DMS53 treated with DMSO at 0.1 percent for 48 hours (cell line): ENCODE data around the gene AQP12B.
"Not testable (repeated sequence)": the region's sequence is repeated elsewhere in the genome, so short reads cannot be mapped to it uniquely, and the experiment has no call there.

Source experiments
- DNase-seq: peaks from one replicate; lab custom pipeline; 2025; ENCODE audit not compliant: unreplicated experiment; lab: John Stamatoyannopoulos, UW

The AQP12B gene

DNA sequence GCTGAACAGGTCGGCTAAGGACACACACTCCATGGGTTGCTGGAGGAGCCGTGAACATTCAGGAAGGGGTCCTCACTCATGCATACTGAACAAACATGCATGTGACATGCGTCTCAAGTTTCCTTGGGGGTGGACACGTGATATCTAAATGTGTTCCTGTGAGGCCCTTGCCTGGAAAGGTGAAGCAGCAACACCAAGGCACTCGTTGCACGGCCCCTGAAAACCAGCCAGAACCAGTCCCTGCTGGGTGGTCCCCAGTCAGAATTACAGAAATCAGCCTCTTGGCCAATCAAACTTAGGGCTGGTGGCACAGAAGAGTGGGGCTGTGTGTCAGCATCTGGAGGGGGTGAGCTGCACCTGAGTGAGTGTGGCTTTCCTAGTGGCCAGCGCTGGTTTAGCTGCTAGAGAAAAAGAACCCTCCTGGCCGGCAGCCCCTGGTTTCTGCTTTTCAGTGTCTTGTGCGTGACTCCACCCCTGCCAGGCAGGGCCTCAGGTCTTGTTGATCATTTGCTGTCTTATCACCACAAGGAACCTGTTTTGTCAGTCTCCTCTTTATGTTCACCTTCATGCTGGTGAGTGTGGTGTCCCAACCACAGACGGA, 3.2 kb upstream of the AQP12B start:
- DNase-seq: no peak

DNA sequence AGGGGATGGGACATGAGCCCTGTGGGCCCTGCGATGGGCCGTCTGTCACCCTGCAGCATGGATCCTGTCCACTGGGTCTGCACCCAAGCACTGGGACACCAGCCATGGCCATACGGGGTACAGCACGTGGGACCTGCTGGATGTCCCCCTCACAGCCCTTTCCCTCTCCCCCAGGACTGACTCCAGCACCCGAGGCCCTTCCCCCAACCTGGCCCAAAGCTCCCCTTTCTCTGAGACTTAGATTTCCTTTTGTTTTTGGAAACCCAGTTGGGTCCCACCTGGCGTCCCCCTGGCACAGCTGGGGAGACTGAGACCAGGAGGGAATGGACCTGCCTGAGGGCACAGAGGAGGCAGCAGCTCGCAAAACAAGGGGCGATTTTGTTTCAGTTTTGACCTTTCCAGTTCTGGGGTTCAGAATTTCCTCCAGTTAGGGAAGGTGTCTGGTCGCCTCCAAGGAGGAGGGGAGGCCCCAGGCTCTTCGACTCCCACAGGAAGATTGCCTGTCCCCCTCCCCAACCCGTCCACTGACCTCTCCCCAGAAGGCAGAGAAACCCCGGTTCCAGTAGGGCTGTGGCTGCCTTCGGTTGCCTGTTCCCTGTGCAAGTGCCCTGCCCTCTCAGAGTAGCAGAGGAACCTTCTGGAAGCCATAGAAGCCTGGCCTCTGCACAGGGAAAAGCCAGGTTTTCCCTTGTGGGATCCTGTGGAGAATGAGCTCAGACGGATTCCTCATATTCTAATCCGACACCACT, 1.5 kb upstream of the AQP12B start:
- not testable (repeated sequence) for DNase-seq

- not testable (repeated sequence) for DNase-seq
Observed at GRCh38 chr2:240683329-240683979, 769 bp upstream of the AQP12B start.

DNA sequence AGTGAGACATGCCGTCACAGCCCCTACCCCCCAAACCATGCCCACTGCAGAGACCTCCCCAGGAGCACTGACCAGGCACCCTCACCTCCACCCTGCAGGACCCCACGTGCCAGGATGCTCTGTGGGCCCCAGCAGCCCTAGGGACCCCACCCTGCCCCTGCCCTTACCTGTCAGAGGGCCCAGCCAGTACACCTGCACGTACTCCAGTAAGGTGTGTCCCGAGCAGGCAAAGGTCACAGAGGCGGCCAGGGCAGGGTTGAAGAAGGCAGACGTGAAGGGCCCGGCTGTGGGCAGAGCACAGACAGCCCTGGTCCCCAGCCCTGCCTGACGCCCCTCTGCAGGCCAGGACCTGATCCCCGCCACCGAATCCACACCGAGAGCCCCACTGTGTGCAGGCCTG, 2.5 kb downstream of the AQP12B start:
- DNase-seq: not testable (repeated sequence)

DNA sequence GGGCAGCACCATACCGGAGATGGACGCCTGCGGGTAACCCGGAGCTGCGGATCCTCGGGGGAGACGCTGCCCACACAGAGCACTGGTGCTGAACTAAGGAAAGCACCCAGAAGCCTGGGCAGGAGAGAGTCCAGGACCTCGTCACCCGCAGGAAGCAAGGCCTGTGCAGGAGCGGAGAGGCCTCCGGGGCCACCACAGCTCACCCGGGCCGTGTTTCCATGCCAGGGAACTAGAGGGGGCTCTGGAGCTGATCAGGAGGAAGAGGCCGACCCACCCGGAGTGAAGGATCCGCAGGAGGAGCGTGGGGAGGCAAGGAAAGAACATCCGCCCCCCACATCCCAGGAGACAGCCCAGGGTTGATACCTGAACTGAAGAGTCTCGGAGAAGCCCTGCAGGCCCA, 3.8 kb downstream of the AQP12B start:
- DNase-seq: not testable (repeated sequence)

DNA sequence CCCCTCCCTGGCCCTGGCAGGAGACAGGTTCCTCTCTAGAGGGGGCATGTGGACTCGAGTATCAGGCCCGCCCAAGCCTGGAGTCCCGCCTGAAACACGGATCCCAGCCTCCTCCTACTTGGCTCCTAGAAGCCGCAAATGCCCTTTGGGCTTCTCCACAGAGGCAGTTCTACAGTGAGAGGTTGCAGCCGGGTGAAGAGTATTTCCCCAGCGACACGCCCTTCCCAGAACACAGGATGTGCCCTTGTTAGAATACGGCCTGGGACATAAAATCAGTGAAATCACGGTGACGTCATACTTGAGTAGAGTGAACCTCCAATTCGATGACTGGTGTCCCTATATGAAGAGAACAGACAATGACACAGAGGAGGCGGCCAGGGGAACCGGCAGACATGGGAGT, 4.6 kb downstream of the AQP12B start:
- not testable (repeated sequence) for DNase-seq

GRCh38 chr2:240675345-240675744, 7.3 kb downstream of the AQP12B start:
- DNase-seq: not testable (repeated sequence)

- not testable (repeated sequence) for DNase-seq
Observed at GRCh38 chr2:240674461-240675184, 8.1 kb downstream of the AQP12B start.

DNA sequence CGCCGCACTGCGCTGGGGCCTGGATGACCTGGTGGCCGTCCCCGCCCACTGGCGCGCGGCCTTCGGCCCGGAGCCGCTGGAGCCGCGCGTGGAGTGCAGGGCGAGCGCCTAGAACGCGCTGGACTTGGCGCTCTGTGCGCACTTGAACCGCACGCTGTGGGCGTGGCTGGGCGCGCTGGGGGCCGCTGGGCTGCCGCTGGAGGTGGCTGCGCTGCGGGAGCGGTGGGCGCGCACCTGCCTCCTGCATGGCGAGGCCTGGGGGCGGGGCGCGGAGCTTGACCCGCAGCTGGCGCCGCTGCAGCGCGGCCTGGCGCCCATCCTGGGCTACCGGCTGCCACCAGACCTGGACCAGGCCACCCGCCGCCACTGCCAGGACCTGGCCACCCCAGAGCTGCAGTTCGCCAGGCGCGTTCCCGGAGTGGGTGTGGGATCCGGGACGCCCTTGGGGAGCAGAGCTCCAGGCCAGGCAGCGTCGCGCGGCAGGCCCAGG, 9.9 kb downstream of the AQP12B start:
- DNase-seq: no peak

DNA sequence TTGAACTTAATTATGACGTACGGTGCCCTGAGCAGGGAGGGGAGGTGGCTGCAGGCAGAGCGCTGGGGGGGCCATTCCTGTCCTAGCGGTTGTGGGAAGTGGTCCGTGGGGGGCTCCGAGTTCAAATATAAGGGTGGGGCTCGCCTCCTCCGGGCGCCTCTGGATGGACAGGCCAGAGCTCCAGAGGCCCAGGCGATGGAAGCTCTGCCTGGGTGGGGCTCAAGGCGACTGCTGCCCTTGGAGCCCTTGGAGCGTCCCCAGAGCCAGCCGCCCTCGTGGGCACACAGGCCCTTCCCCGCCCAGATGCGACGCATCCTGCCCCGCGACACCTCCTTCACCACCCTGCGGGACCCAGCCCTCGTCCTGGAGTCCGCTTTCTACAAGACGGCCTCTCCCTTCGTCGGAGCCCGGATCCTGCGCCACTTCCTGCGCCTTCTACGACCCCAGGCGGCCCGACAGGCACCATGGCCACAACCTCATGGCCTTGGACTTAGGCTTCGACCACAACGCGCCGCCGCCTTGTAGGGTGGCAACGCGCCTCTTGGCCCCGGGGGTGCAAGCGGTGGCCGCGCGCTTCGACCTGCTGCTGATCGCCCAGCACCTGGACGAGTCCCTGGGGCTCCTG, 10.5 kb downstream of the AQP12B start:
- no peak for DNase-seq

DNA sequence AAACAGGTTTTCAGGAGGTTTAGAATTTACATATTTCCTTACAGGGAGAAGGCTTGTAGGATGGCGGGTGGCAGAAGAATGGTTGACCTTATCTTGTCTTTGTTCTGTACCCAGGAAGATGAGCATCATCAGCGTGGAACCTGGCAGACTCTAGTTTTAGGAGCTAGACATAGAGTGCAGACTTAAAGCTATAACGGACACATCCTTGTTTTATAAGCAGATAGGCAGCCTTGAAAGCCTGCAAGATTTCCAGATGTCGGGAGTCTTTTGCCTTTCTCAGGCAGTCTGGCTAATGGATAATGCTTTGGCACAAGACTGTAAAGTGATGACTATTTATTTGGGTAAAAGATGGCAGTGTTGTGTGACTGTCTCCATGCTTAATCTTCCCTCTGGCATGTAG, 11.7 kb downstream of the AQP12B start:
- DNase-seq: no peak

GRCh38 chr2:240670402-240670801, 12.3 kb downstream of the AQP12B start:
- no peak for DNase-seq

DNA sequence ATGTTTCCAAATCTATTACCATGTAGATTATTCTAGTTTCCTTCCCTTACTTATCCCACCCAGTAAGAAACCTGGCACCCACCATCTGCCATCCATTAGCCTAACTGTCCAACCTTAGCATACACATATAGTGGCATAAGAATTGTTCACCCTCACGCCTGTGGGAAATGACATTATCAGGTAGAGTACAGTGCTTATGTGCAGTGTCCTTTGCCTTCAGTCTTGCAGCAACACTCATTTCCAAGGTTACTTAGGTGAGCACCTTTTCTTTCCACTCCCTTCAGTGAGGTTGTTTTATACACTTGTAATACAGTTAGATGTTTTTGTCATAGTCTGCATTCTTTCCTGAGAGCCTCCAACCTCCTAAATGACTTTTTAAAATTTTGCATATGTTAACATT, 18.1 kb downstream of the AQP12B start:
- DNase-seq: no peak

GRCh38 chr2:240663546-240664190, 19.0 kb downstream of the AQP12B start:
- no peak for DNase-seq

DNA sequence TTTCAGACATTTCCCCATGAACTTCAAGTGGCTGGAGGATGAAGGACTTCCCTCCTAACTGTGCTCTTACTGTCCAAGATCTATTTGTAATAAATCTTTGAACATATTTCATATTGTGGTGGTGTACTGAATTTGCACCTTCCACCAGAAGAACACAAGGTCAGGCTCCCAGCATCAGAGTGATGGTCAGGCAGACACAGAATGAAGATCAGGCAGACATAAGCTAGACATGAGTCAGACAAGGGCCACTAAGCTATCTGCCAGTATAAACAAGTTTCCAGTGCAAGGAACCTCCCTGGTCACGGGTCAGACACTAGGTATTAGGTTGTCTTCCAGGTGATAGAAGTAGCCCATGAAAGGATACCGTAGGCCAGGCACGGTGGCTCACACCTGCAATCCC, 20.0 kb downstream of the AQP12B start:
- no peak for DNase-seq

DNA sequence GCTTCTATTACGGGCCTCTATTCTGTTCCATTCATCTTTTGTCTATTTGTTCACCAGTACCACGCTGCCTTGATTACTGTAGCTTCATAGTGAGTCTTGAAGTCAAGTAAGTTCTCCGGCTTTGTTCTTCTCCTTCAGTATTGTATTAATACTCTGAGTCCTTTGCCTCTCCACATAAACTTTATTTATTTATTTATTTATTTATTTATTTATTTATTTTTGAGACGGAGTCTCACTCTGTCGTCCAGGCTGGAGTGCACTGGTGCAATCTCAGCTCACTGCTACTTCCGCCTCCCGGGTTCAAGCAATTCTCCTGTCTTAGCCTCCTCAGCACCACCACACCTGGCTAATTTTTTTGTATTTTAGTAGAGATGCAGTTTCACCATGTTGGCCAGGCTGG, 22.8 kb downstream of the AQP12B start:
- not testable (repeated sequence) for DNase-seq

DNA sequence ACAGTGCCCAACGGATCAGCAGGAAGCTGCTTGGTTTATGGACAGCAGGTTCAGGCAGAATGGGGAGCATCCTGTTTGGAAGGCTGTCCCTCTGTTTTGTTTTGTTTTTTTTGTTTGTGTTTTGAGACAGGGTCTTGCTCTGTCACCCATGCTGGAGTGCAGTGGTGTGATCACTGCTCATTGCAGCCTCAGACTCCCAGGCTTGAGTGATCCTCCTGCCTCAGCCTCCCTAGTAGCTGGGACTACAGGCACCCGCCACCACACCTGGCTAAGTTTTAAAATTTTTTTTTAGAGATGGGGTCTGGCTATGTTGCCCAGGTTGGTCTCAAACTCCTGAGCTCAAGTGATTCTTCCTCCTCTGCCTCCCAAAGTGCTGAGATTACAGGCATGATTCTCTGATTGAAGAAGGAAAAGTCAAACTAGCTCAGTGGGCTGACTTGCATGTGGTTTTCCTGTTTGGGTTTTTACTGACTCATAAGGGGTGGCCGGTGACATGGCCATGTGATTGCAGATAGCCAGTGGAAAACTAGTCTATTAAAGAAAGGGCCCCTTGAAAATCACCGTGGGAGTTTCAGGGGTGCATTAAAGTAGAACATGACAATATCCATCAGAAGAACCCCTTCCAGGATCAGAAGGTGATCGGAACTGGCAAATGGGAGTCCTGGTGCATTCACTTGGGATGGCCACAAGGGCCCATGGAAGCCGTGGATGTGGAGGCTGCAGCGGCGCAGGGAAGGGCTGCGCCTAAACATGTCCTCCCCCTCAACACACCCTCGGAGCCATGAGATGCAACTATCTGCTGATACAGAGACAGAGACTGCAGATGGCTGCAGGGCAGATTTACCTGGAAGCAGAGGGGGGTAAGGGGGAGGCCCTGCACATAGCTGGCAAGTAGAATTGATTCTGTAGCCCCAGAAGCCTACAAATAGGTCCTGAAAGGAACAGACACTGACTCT, 26.5 kb downstream of the AQP12B start:
- no peak for DNase-seq

DNA sequence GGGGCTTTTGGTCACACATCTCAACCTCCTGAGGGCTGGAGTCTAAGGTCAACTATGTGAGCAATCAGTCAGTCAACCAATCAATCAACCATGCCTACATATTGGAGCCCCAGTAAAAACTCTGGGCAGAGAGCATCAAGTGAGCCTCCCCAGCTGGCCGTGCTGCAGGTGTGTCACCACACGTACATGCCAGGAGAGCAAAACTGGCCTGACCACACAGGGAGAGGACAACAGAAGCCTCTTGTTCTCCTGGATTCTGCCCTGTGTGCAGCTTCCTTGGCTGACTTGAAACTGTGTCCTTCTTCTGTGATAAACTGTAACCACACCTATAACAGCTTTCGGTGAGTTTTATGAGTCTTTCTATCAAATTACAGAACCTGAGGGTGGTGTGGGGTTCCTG, 31.5 kb downstream of the AQP12B start:
- DNase-seq: no peak

DNA sequence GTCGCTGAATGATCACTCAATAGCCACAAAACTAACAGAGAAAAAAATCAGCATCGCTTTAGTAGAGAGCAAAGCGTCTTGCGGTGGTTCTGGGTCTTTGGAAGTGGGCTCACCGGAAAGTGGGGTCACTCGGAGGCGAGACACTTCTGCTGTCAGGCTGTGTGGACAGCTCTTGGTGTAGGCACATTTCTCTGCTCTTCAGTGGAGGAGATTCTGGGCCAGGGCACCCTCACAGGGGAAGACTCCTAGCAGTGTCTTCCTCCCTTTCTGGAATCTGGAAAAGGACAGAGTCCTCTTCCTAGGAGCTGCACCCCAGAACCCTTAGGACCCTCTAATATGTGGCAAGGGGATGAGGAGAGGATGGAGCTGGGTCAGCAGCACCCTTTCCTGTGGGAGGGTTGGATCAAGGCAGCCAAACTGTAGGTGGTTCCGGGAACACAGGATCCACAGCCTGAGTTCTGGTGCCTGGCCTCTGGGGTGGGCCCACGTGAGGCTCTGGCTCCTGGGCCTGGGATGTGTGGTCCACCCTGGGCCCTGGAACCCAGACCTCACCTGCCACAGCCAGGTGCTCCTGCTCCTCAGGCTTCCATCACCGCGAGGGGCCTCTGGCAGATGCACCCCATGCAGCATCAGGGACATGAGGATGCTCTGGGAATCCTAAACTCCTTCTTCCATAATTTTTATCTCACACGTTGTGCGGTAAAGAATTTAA, 32.3 kb downstream of the AQP12B start:
- DNase-seq: no peak
